Panc1 (cell line): ENCODE data around the gene TMEM88. TPM values are rescaled to one million over a fixed set of nuclear protein-coding genes. Genes with fewer than 3 reads are reported as not detected.

Experiments
- total RNA-seq: library from RNA; stranded (reverse); gene quantifications from one replicate; pipeline ENCODE4 v1.2.1, GENCODE V29; 2021; ENCODE audit not compliant: unreplicated experiment

Gene TMEM88
- total RNA-seq, 1 experiment from 2014 or later, result 1.6 TPM

Other genes with a start within 250 kb of the TMEM88 start
- gene FXR2, start 240.2 kb upstream of the TMEM88 start, total RNA-seq, result 39.7 TPM
- gene SAT2, start 227.2 kb upstream of the TMEM88 start, total RNA-seq, result 74.8 TPM
- 1.2 TPM for gene SHBG, start 224.9 kb upstream of the TMEM88 start, total RNA-seq
- 0.08 TPM for gene ATP1B2, start 204.1 kb upstream of the TMEM88 start, total RNA-seq
- gene TP53, start 167.6 kb upstream of the TMEM88 start, total RNA-seq, result 129 TPM
- gene WRAP53, start 166.6 kb upstream of the TMEM88 start, total RNA-seq, result 27.0 TPM
- gene EFNB3, start 149.9 kb upstream of the TMEM88 start, total RNA-seq, result 2.5 TPM
- 0.13 TPM for gene DNAH2, start 137.3 kb upstream of the TMEM88 start, total RNA-seq
- gene KDM6B, start 20.8 kb upstream of the TMEM88 start, total RNA-seq, result 19.9 TPM
- 75.2 TPM for gene NAA38, start 2.5 kb downstream of the TMEM88 start, total RNA-seq
- gene CYB5D1, start 2.9 kb downstream of the TMEM88 start, total RNA-seq, result 8.6 TPM
- 84.6 TPM for gene CHD3, start 33.7 kb downstream of the TMEM88 start, total RNA-seq
- gene RNF227, start 61.2 kb downstream of the TMEM88 start, total RNA-seq, result 2.6 TPM
- gene KCNAB3, start 74.8 kb downstream of the TMEM88 start, total RNA-seq, result 3.5 TPM
- gene TRAPPC1, start 76.9 kb downstream of the TMEM88 start, total RNA-seq, result 154 TPM
- gene CNTROB, start 77.1 kb downstream of the TMEM88 start, total RNA-seq, result 60.5 TPM
- gene GUCY2D, start 147.5 kb downstream of the TMEM88 start, total RNA-seq, result not detected
- gene ALOX15B, start 184.0 kb downstream of the TMEM88 start, total RNA-seq, result not detected
- gene ALOX12B, start 232.7 kb downstream of the TMEM88 start, total RNA-seq, result not detected